Endothelial cell of umbilical vein (primary cell): Measurements from ENCODE around the gene UBE2I. TPM values are rescaled to one million over a fixed set of nuclear protein-coding genes. Genes with fewer than 3 reads are reported as not detected.

Experiments used
- BruUV-seq: library from RNA; stranded (reverse); fragments of 400-500 nt; replicated peaks from 2 replicates; lab custom pipeline; 2021; lab: Mats Ljungman, UMichigan
- CTCF ChIA-PET: fragments of 300-600, 350-600 bp; sonication (Branson Sonifier 250); formaldehyde crosslinking; loops from one replicate; lab custom pipeline; 2021; ENCODE audit warnings: antibody characterized with exemption, inconsistent platforms; lab: Charles Lee
- POLR2A ChIA-PET: fragments of 300-600, 350-600 bp; sonication (Branson Sonifier 250); formaldehyde crosslinking; loops from one replicate; lab custom pipeline; 2021; ENCODE audit warnings: antibody characterized with exemption, inconsistent platforms; lab: Charles Lee
- DNase-seq: peaks from one replicate; pipeline ENCODE4 v3.0.0-alpha.2; 2011; ENCODE audit warnings: low read depth, low spot score
- FAIRE-seq: peaks from 2 replicates; lab custom pipeline; 2011; peaks lifted over from hg19 to GRCh38; lab: Jason Lieb, UNC
- H2AFZ ChIP-seq: 2 replicates; pipeline ENCODE4 v1.6.0; 2012; ENCODE audit warnings: low read depth, low read length, control low read depth, inconsistent platforms
- H3K27ac ChIP-seq: 2 replicates; pipeline ENCODE4 v1.5.1; 2011; ENCODE audit warnings: low read depth, mild to moderate bottlenecking, control low read depth, low read length, moderate library complexity; ENCODE audit not compliant: insufficient read depth
- H3K27me3 ChIP-seq, 2 experiments: 2 replicates each; pipeline versions ENCODE4 v1.6.0 to v1.6.1; 2011; ENCODE audit warnings: low read length in 2 of 2, mixed read lengths in 1 of 2; ENCODE audit not compliant: control insufficient read depth in 2 of 2, insufficient read depth in 2 of 2
- H3K36me3 ChIP-seq, 2 experiments: 2 replicates in 1 of 2; 3 replicates in 1 of 2; pipeline ENCODE4 v1.5.1; 2011; ENCODE audit warnings: low read length in 2 of 2, mild to moderate bottlenecking in 1 of 2, moderate library complexity in 1 of 2; ENCODE audit not compliant: control insufficient read depth in 2 of 2, insufficient read depth in 2 of 2; ENCODE audit errors: extremely low read depth in 1 of 2
- H3K4me1 ChIP-seq: 3 replicates; pipeline ENCODE4 v1.5.1; 2011; ENCODE audit warnings: mild to moderate bottlenecking, low read length; ENCODE audit not compliant: control insufficient read depth, insufficient read depth; ENCODE audit errors: extremely low read depth
- H3K4me2 ChIP-seq: 2 replicates; pipeline ENCODE4 v1.6.1; 2011; ENCODE audit warnings: low read length, control low read depth, mixed read lengths; ENCODE audit not compliant: insufficient read depth
- H3K4me3 ChIP-seq, 3 experiments: fragments of 200-600 bp in 1 of 3; sonication (generic), shearing (Covaris generic) in 1 of 3; replicated peaks in 1 of 3; 2 replicates each; pipeline ENCODE4 v1.5.1; 2011 to 2016; ENCODE audit warnings: control low read depth in 3 of 3, low read length in 3 of 3, mild to moderate bottlenecking in 2 of 3, inconsistent platforms in 1 of 3, low read depth in 1 of 3, moderate library complexity in 1 of 3; ENCODE audit not compliant: insufficient read depth in 1 of 3
- H3K79me2 ChIP-seq: 2 replicates; pipeline ENCODE4 v1.6.0; 2012; ENCODE audit warnings: low read length, inconsistent platforms; ENCODE audit not compliant: control insufficient read depth, insufficient read depth
- H3K9ac ChIP-seq: replicated peaks from 2 replicates; pipeline ENCODE3; 2011; ENCODE audit warnings: low read length, control low read depth; ENCODE audit not compliant: insufficient read depth; ENCODE audit errors: extremely low read depth
- H3K9me1 ChIP-seq: replicated peaks from 3 replicates; pipeline ENCODE4 v1.6.0; 2011; ENCODE audit warnings: mild to moderate bottlenecking, low read length; ENCODE audit not compliant: control insufficient read depth, insufficient read depth; ENCODE audit errors: extremely low read depth
- H3K9me3 ChIP-seq: replicated peaks from 2 replicates; pipeline ENCODE4 v1.5.1; 2012; ENCODE audit warnings: low read length, inconsistent platforms; ENCODE audit not compliant: control insufficient read depth, insufficient read depth
- H4K20me1 ChIP-seq: replicated peaks from 2 replicates; pipeline ENCODE3; 2011; ENCODE audit warnings: mild to moderate bottlenecking, low read length; ENCODE audit not compliant: control insufficient read depth, insufficient read depth; ENCODE audit errors: extremely low read depth
- CTCF ChIP-seq, 2 donors: IDR thresholded peaks; 1 replicate in 1 of 2; 2 replicates in 1 of 2; pipeline ENCODE4 v1.5.1; 2011; ENCODE audit warnings: low read length in 2 of 2, mild to moderate bottlenecking in 2 of 2, moderate library complexity in 2 of 2, control low read depth in 1 of 2, inconsistent platforms in 1 of 2, low read depth in 1 of 2; ENCODE audit not compliant: insufficient read depth in 1 of 2; ENCODE audit errors: extremely low read depth in 1 of 2
- EZH2 ChIP-seq: IDR thresholded peaks from 2 replicates; pipeline ENCODE4 v1.6.1; 2012; ENCODE audit warnings: borderline replicate concordance, low read depth, mild to moderate bottlenecking, moderate library complexity, low read length, inconsistent platforms; ENCODE audit not compliant: severe bottlenecking
- FOS ChIP-seq: IDR thresholded peaks from 2 replicates; pipeline ENCODE4 v1.6.1; 2011; ENCODE audit warnings: mild to moderate bottlenecking, low read length, moderate library complexity, borderline replicate concordance; ENCODE audit not compliant: insufficient read depth
- GATA2 ChIP-seq: IDR thresholded peaks from 2 replicates; pipeline ENCODE4 v1.7.0; 2011; ENCODE audit warnings: low read depth, mild to moderate bottlenecking, moderate library complexity, mixed read lengths, low read length; ENCODE audit not compliant: insufficient read length, insufficient read depth
- JUN ChIP-seq: IDR thresholded peaks from 2 replicates; pipeline ENCODE4 v1.6.1; 2011; ENCODE audit warnings: borderline replicate concordance, low read depth; ENCODE audit not compliant: insufficient read length, insufficient read depth
- MAX ChIP-seq: IDR thresholded peaks from 2 replicates; pipeline ENCODE4 v1.6.1; 2011; ENCODE audit not compliant: insufficient read depth, insufficient read length
- MYC ChIP-seq: IDR thresholded peaks from one replicate; pipeline ENCODE4 v1.6.1; 2011; ENCODE audit warnings: mild to moderate bottlenecking, low read depth, low read length
- POLR2A ChIP-seq: IDR thresholded peaks from 2 replicates; pipeline ENCODE4 v1.6.1; 2012; ENCODE audit warnings: low read depth, mild to moderate bottlenecking, control low read depth, low read length
- POLR2AphosphoS5 ChIP-seq: IDR thresholded peaks from 2 replicates; pipeline ENCODE4 v1.6.1; 2012; ENCODE audit warnings: low read depth, mild to moderate bottlenecking, control low read depth, low read length, moderate library complexity; ENCODE audit not compliant: insufficient read depth
- dilution Hi-C: fragments of 300-500 bp; cut with MboI; formaldehyde crosslinking; loops from one replicate; pipeline ENCODE4 v1.15.0; 2019; ENCODE audit warnings: low sequenced_read_pairs; ENCODE audit not compliant: extremely low pct_ligation_motif_present
- intact Hi-C: fragments of 100-400 bp; cut with micrococcal nuclease; formaldehyde crosslinking; loops from one replicate; pipeline ENCODE4 v1.10.0; 2022
- polyA plus RNA-seq, 4 experiments: library from polyadenylated mRNA; depleted of rRNA in 3 of 4; stranded (reverse) in 3 of 4; unstranded in 1 of 4; fragments of >200 nt; gene quantifications; 2 replicates each; pipeline versions ENCODE4 v1.2.1 to v1.2.3, GENCODE V29; 2011 to 2012; ENCODE audit warnings: missing spikeins in 1 of 4
- total RNA-seq: library from RNA; stranded (reverse); gene quantifications from 2 replicates; pipeline ENCODE4 v1.2.3, GENCODE V29; 2021

The UBE2I gene
- total and polyA plus RNA-seq, 2 donors (not counting 3 experiments of a cell fraction or from before 2014, with no cell fraction given): 122 to 233 TPM

DNA sequence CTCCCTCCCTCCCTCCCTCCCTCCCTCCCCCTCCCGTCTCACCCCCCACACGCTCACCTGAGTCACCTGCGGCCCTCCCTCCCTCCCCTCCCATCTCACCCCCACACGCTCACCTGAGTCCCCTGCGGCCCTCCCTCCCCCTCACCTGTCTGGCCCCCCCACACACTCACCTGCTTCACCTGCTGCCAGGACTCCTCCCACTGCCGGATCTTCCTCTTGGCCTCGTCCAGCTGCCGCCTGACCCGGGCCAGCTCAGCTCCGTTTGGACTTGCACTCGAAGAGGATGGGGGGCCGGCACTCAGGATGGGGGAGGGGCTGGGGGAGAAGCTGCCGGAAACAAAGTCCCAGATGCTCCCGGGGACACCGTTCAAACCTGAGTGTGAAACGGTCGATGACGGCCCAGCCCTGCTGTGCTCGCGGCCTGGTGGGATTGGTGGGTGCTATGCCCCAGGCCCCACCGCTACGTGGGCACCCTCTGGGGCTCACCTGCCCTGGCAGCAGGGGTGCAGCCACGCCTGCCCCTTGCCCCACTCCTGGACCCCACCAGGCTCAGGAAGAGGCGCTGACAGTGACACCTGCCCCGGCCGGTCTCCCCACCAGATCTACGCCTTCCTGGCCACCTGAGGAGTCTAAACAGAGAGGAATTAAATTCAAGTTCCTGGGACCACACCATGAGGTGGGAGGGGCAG lies 58.2 kb downstream of the UBE2I start:
- TF ChIP-seq JUN (no peak), EZH2 (no peak), POLR2AphosphoS5 (no peak), GATA2 (no peak), POLR2A (no peak), CTCF (IDR thresholded peaks at IDR 0.05; ENCODE audit: extremely low read depth in 1 of 2, insufficient read depth in 1 of 2, low read depth in 1 of 2, low read length in 2 of 2) (no peak), MAX (no peak), MYC (no peak), FOS (no peak)
- Histone ChIP-seq H3K4me3 (no peak overlapping the region), H3K36me3 (peaks cover 9 to 28% of the 10 kb centered on the region in 2 experiments), H3K27me3 (no peaks in the 10 kb centered on the region), H3K27ac (no peak overlapping the region), H2AFZ (no peak overlapping the region), H3K79me2 (no peaks in the 10 kb centered on the region), H3K9me1 (no peaks in the 10 kb centered on the region), H4K20me1 (no peaks in the 10 kb centered on the region), H3K9ac (no peak overlapping the region), H3K4me1 (no peaks in the 10 kb centered on the region), H3K9me3 (no peaks in the 10 kb centered on the region), H3K4me2 (no peak overlapping the region)
- POLR2A ChIA-PET: no interaction called here
- DNase-seq (no peak), FAIRE-seq (no peak)
- intact Hi-C loops (no loop called here), dilution Hi-C loops (no loop called here)
- CTCF ChIA-PET: no interaction called here
- no TSS peak for BruUV-seq
